ENCODE measurements around the gene KLHL28.

DNA sequence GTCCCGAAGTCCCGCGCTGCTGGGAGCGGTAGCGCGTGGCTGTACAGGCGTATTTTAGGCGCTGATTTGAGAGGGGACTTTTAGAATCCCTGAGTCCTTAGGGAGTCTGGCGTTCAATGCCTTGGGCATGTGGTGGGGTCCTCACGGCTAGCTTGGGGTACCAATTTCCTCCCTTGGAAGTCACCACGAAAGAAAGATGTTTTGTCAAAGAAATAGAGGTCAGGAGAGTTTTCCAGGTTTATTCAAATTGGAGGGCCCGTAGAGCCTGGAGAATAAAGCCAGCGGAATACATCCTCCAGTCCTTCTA is 63.9 kb downstream of the KLHL28 start:
- TF ChIP-seq, protein P1, sequence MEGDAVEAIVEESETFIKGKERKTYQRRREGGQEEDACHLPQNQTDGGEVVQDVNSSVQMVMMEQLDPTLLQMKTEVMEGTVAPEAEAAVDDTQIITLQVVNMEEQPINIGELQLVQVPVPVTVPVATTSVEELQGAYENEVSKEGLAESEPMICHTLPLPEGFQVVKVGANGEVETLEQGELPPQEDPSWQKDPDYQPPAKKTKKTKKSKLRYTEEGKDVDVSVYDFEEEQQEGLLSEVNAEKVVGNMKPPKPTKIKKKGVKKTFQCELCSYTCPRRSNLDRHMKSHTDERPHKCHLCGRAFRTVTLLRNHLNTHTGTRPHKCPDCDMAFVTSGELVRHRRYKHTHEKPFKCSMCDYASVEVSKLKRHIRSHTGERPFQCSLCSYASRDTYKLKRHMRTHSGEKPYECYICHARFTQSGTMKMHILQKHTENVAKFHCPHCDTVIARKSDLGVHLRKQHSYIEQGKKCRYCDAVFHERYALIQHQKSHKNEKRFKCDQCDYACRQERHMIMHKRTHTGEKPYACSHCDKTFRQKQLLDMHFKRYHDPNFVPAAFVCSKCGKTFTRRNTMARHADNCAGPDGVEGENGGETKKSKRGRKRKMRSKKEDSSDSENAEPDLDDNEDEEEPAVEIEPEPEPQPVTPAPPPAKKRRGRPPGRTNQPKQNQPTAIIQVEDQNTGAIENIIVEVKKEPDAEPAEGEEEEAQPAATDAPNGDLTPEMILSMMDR (IDR thresholded peaks at IDR 0.05): no peak
- TF ChIP-seq ZFX (IDR thresholded peaks at IDR 0.05; ENCODE audit: borderline replicate concordance): no peak
